ENCODE measurements around the gene PAK4.

GRCh38 chr19:39202998-39203355 is 77.4 kb downstream of the PAK4 start:
- TF ChIP-seq, protein P1, sequence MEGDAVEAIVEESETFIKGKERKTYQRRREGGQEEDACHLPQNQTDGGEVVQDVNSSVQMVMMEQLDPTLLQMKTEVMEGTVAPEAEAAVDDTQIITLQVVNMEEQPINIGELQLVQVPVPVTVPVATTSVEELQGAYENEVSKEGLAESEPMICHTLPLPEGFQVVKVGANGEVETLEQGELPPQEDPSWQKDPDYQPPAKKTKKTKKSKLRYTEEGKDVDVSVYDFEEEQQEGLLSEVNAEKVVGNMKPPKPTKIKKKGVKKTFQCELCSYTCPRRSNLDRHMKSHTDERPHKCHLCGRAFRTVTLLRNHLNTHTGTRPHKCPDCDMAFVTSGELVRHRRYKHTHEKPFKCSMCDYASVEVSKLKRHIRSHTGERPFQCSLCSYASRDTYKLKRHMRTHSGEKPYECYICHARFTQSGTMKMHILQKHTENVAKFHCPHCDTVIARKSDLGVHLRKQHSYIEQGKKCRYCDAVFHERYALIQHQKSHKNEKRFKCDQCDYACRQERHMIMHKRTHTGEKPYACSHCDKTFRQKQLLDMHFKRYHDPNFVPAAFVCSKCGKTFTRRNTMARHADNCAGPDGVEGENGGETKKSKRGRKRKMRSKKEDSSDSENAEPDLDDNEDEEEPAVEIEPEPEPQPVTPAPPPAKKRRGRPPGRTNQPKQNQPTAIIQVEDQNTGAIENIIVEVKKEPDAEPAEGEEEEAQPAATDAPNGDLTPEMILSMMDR (IDR thresholded peaks at IDR 0.05; ENCODE audit: insufficient read depth, low read length, poor library complexity, severe bottlenecking), result no peak
- TF ChIP-seq EZH2phosphoT487 (conservative IDR thresholded peaks at IDR 0.05; ENCODE audit: low read length), result no peak

Data from SU-DHL-6 (cell line).